ENCODE data around the gene COLEC11.
"Not testable (repeated sequence)": the region's sequence is repeated elsewhere in the genome, so short reads cannot be mapped to it uniquely, and the experiment has no call there.

- not testable (repeated sequence) for TF ChIP-seq CTCF (conservative IDR thresholded peaks at IDR 0.05); ZFX (IDR thresholded peaks at IDR 0.05)
Measured at GRCh38 chr2:3614743-3615142, 19.8 kb downstream of the COLEC11 start.

Measured in C4-2B (cell line).